Activated naive CD8-positive, alpha-beta T cell treated with anti-CD3 and anti-CD28 coated beads for 36 hours (primary cell): ENCODE results near the gene MYO1A. TPM values are rescaled to one million over a fixed set of nuclear protein-coding genes. Genes with fewer than 3 reads are reported as not detected.
"Not testable (repeated sequence)": the region's sequence is repeated elsewhere in the genome, so short reads cannot be mapped to it uniquely, and the experiment has no call there.

ENCODE experiments used
- DNase-seq: peaks from one replicate; pipeline ENCODE4 v3.0.0; 2021
- H3K27ac Mint-ChIP-seq: one replicate; pipeline ENCODE4 v1.8.0; 2022; ENCODE audit warnings: mild to moderate bottlenecking, moderate library complexity, mixed read lengths
- H3K27me3 Mint-ChIP-seq: one replicate; pipeline ENCODE4 v1.8.0; 2022; ENCODE audit warnings: mild to moderate bottlenecking, mixed read lengths
- H3K36me3 Mint-ChIP-seq: one replicate; pipeline ENCODE4 v1.8.0; 2021; ENCODE audit warnings: mild to moderate bottlenecking, mixed read lengths
- H3K4me1 Mint-ChIP-seq: one replicate; pipeline ENCODE4 v1.8.0; 2021; ENCODE audit warnings: mixed read lengths
- H3K4me3 Mint-ChIP-seq: one replicate; pipeline ENCODE4 v1.8.0; 2022; ENCODE audit warnings: mild to moderate bottlenecking, moderate library complexity, mixed read lengths
- H3K9me3 Mint-ChIP-seq: one replicate; pipeline ENCODE4 v1.8.0; 2022; ENCODE audit warnings: mixed read lengths
- total RNA-seq, 2 experiments: library from RNA; stranded (reverse); gene quantifications; one replicate each; pipeline ENCODE4 v1.2.3, GENCODE V29; 2021

MYO1A gene
- total RNA-seq, 2 experiments from 2014 or later, result 1.3 to 1.4 TPM

DNA sequence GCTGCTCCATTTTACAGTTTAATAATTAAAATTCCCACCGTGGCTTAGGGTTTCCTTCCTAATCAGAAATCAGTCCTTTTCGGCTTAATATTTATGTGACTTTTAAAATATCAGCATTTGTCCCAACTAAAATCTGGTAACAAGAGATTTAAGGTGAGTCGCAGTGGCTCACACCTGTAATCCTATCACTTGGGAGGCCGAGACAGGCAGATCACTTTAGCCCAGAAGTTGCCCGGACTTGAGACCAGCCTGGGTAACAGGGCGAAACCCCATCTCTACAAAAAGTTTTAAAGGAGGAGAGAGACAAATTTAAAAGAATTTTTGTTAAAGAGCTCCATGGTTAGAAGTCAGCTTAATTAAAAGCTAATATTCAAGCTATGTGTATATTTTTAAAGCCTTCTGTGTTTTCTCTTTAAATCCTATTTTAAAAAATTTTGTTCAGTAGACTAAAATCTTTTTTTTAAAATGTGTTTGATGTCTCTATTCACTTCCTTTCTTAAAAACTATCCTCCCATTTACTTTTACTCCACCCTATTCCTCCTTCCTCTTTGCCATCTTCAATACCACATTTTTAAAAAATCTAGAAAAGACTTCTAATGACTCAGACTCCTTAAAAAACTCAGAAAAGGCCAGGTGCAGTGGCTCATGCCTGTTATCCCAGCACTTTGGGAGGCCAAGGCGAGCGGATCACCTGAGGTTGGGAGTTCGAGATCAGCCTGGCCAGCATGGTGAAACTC lies 29.8 kb downstream of the MYO1A start:
- Mint-ChIP-seq H3K9me3 (no peaks in the 10 kb centered on the region), H3K4me1 (peaks cover 12% of the 10 kb centered on the region), H3K4me3 (no peak overlapping the region), H3K27me3 (no peaks in the 10 kb centered on the region), H3K27ac (no peak overlapping the region), H3K36me3 (no peaks in the 10 kb centered on the region)
- DNase-seq, result no peak

DNA sequence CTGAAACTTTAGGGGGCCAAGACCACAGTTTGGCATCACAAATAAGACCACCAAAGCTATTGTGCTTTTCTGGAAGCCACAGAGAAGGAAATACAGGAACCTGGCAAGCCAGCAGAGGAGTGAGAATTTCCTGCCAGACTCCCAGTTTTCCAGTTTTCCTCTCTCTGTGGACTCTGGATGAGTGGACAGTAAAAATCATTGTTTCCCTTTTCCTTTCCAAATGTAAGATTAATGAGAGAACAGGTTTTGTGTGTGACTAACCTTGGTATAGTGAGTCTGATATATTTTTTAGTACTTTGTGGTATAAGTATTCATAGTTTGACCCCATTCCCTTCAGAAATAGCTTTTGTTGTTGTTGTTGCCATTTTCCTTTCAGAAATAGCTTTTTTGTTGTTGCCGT lies 31.0 kb downstream of the MYO1A start:
- H3K4me1 Mint-ChIP-seq, result peaks cover 12% of the 10 kb centered on the region
- no peak overlapping the region for H3K27ac Mint-ChIP-seq
- H3K4me3 Mint-ChIP-seq, result no peak overlapping the region
- H3K27me3 Mint-ChIP-seq, result peaks cover 2% of the 10 kb centered on the region
- H3K9me3 Mint-ChIP-seq, result no peaks in the 10 kb centered on the region
- no peak for DNase-seq
- no peaks in the 10 kb centered on the region for H3K36me3 Mint-ChIP-seq

DNA sequence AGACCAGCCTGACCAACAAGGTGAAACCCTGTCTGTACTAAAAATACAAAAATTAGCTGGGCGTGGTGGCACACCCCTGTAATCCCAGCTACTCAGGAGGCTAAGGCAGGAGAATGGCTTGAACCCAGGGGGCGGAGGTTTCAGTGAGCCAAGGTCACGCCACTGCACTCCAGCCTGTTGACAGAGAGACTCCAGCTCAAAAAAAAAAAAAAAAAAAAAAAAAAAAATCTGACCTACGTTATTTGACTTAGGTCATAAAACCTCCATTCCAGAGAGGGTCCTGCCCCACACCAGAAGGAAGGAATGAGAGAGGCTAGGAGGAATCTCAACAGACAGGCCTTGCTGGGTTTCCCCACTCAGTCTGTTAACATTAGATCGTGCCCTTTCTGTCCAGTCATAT lies 31.6 kb downstream of the MYO1A start:
- H3K4me1 Mint-ChIP-seq, result peaks cover 12% of the 10 kb centered on the region
- H3K9me3 Mint-ChIP-seq, H3K4me3 Mint-ChIP-seq, H3K36me3 Mint-ChIP-seq, DNase-seq, H3K27me3 Mint-ChIP-seq, H3K27ac Mint-ChIP-seq: not testable (repeated sequence)

DNA sequence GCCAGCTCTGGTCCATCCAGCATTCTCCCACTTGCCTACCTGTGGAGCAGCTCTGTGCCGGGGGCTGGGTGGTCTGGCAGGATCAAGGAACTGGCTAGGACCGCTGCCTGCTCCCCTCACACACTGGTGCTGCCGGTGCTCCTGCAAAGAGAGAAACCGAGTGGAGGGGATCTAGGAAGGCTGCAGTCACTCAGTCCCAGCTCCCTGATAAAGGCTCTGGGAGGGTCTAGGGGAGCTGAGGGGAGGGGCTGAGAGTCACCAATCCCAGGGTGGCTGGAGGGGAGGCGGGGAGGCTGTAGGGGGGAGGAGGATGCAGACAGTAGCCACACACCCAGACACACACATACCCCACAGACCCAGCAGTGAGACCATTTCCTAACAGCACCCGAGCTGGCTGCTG lies 33.6 kb downstream of the MYO1A start, which contains the start of gene TAC3:
Gene TAC3, minus strand, starts transcription at position 182 of the 400 bp plus-strand sequence. CDS start 732 bp downstream, outside the sequence.
- Mint-ChIP-seq H3K27ac (no peak within 1 kb of the TSS), H3K36me3 (no peaks in the 10 kb centered on the region), H3K4me3 (no peak within 1 kb of the TSS), H3K4me1 (peaks cover 28% of the 10 kb centered on the region), H3K9me3 (no peaks in the 10 kb centered on the region), H3K27me3 (peaks cover 4% of the 10 kb centered on the region)
- no peak for DNase-seq

DNA sequence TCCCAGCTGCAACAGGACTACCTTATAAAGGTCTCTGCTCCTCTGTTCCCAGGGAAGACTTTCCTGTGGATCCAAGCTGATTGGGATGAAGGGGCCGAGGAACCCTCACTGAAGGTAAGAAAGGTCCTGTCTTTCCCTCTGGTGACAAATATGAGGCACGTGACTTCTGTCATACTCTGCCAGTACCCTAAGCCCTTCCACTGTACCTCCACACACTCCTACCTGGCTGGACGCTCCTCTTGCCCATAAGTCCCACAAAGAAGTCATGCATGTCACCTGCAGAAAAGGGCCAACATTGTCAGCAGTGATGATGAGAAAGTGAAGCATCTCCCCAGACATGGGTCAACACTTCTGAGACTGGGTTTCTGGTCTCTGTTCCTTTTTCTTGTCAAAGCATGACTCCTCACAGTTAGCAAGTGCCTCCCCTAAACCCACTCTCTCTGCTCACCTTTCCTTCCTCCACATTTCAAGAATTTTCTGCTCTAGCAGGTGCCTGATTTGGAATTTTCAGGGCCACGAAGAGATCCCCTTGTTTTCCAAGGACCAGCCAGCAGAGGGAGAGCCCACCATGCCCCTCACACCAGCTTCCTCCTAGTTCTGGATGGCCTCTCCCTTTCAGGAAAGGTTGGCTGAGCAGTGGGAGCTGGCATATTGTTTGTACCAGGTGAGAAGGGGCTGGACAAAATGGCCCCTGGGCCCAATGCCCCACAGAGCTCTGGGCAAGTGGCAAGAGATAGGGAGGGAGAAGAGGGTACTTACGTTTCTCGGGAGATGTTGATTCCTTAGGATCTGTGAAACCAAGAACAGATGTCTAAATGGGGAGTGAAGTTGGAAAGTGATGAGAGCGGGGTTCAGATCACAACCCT lies 37.1 kb downstream of the MYO1A start:
- no peaks in the 10 kb centered on the region for H3K36me3 Mint-ChIP-seq
- no peaks in the 10 kb centered on the region for H3K9me3 Mint-ChIP-seq
- no peak for DNase-seq
- no peak overlapping the region for H3K27ac Mint-ChIP-seq
- peaks cover 4% of the 10 kb centered on the region for H3K27me3 Mint-ChIP-seq
- H3K4me3 Mint-ChIP-seq, result no peak overlapping the region
- H3K4me1 Mint-ChIP-seq, result peaks cover 31% of the 10 kb centered on the region

DNA sequence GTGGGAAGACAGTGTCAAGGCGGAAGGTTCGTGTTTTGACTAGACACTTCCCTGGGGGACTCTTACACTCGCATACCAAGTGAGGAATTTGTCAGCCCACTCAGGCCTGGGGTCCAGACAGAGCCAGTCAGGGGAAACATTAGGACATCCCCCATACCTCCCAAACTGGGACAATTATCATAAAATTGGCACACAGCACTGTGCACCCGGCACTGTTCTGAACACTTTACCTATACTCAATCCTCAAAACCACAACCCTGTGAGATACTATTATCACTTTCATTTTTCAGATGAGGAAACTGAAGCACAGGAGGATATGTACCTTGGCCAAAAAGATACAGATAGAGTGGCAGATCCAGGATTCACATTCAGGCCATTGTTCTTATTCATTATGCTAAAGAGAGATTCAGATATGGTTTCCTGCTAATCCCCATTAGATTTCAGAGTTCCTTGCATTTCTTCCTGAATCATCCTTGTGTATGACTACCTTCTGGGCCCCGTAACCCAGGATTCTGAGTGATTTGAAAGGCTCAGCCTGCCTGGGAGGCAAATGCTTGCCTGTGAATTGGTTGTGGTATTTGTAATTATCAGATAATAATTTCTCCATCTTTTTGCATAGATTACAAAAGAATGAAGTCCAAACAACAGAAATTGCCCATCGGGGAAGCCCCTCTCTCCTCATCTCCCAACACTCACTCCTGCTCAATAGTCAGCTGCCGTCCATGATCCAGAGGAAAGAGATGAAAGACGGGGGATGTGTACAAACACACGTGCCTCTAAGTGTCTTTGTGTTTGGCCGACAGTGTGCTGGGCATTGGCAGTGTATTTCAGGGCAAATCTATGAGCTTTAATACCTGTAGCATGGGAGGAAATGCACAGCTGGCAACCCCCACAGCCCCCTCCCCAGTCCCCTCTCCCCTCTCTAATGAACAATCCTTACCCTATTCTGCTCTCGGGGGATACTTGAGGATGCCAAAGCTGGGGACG lies 38.2 kb downstream of the MYO1A start:
- Mint-ChIP-seq H3K27me3 (peaks cover 4% of the 10 kb centered on the region), H3K27ac (peak overlapping the region; percentile 46), H3K4me3 (no peak overlapping the region), H3K9me3 (no peaks in the 10 kb centered on the region), H3K36me3 (no peaks in the 10 kb centered on the region), H3K4me1 (peaks cover 40% of the 10 kb centered on the region)
- no peak for DNase-seq

DNA sequence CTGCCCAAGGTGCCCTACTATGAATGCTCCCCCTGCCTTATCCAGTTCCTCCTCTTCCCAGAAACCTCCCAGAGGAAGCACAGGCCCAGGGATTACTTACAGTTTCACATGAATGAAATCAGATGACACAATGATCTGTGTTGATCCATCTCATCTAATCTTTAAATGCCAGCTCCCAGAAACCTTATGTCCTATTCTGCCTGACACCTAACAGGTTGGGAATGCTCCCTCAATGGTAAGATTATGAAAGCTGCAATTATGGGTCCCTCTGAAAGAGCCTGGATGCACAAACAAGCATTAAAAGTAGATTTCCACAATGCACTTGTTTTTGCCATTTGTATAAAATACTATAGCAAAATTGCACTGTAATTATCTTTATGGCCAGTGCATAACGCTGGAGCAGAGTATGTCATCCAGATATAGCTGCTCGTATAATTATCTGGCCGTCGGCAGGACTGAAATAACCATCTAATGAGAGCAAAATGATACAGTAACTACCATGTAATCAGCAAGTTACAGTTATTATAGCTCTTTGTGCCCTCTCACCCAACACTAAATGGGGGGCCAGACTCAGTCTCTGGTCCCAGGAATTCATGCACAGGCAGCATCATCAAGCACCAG lies 39.2 kb downstream of the MYO1A start:
- H3K9me3 Mint-ChIP-seq, result no peaks in the 10 kb centered on the region
- H3K4me3 Mint-ChIP-seq, result no peak overlapping the region
- H3K27ac Mint-ChIP-seq, result no peak overlapping the region
- DNase-seq, result no peak
- H3K27me3 Mint-ChIP-seq, result peaks cover 4% of the 10 kb centered on the region
- H3K4me1 Mint-ChIP-seq, result peaks cover 42% of the 10 kb centered on the region
- no peaks in the 10 kb centered on the region for H3K36me3 Mint-ChIP-seq

DNA sequence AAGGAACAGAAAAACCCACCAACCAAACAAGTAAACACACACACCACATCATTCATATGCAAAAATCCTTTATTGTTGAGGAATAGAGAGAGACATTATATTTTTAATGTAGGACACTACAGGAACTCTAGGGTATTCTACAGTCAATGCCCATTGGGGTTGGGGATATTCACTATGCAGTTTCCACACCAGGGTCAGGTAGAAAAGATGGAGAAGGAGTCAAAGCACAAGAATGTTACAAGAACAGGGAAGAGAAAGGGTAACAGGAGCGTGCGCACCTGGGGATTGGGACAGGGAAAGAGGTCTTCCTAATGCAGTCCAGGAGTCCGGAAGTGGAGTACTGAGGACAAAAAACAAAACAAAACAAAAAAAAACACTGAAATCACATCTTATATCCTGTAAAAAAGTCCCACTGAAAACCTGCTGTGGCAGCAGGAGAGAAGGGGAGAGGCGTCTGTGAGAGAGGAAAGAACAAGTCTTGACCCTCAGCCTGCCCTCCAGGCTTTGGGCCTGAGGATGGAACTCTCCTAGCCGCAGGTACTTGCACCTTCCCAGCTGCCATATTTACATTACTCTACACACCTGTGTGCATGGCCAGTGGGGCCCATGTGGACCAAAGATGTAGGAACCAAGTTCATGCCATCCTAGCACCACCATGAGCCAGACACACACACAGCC lies 39.8 kb downstream of the MYO1A start:
- Mint-ChIP-seq H3K27ac (no peak overlapping the region), H3K27me3 (peaks cover 4% of the 10 kb centered on the region), H3K4me1 (peaks cover 45% of the 10 kb centered on the region), H3K36me3 (no peaks in the 10 kb centered on the region), H3K9me3 (no peaks in the 10 kb centered on the region), H3K4me3 (no peak overlapping the region)
- no peak for DNase-seq

DNA sequence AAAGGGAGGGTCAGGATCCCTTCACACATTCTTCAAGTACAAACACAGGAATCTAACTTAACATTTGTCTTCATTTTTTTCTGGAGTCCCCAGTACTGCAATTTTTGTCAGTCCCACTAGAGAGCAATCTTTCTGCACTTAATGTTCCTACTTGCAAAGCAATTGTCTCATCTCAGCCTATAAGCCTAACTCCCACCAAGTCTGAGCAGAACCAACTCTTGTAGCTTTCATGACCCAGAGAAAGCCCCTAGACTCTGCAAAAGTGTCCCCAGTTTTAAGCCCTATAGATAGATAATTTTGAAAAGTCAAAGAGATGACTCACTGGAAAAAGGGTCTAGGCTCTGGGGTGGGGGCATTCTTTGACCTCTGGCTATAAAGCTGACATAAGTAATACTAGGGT lies 41.8 kb downstream of the MYO1A start:
- peaks cover 47% of the 10 kb centered on the region for H3K4me1 Mint-ChIP-seq
- no peak overlapping the region for H3K4me3 Mint-ChIP-seq
- DNase-seq, result no peak

DNA sequence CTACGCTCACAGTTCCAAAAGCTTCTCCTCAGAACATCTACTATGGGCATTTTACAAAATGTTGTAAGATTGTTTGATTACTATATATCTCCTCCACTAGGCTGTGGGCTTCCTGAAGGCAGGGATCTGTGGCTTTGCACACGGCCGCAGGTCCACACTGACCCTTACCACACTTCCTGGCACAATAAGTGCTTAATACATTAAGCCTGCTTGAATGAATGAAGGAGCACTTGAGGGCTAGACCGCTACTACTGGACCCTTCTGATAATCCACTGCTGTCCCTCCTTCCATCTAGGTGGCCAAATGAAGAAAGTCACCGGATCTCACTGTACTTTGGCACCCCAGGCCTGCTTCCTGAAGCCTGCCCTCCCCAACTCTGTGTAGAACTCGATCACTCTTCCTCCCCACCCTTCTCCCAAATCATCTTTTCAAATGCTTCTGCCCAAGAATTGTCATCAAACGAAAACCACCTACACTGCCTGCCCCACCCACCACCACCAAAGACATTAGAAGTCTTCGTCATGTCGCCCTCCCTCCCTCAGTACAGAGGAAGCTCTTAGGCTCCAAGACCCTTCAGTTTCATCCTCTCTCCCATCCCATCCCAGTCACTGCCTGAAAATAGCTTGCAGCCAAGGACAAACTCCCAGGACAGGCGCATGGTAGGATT lies 43.0 kb downstream of the MYO1A start:
- no peaks in the 10 kb centered on the region for H3K27me3 Mint-ChIP-seq

More for the DNA sequence above, 41.8 kb downstream of the MYO1A start:
- Mint-ChIP-seq H3K27me3 (no peaks in the 10 kb centered on the region), H3K9me3 (no peaks in the 10 kb centered on the region), H3K36me3 (peaks cover 8% of the 10 kb centered on the region), H3K27ac (peak overlapping the region; percentile 71)

DNA sequence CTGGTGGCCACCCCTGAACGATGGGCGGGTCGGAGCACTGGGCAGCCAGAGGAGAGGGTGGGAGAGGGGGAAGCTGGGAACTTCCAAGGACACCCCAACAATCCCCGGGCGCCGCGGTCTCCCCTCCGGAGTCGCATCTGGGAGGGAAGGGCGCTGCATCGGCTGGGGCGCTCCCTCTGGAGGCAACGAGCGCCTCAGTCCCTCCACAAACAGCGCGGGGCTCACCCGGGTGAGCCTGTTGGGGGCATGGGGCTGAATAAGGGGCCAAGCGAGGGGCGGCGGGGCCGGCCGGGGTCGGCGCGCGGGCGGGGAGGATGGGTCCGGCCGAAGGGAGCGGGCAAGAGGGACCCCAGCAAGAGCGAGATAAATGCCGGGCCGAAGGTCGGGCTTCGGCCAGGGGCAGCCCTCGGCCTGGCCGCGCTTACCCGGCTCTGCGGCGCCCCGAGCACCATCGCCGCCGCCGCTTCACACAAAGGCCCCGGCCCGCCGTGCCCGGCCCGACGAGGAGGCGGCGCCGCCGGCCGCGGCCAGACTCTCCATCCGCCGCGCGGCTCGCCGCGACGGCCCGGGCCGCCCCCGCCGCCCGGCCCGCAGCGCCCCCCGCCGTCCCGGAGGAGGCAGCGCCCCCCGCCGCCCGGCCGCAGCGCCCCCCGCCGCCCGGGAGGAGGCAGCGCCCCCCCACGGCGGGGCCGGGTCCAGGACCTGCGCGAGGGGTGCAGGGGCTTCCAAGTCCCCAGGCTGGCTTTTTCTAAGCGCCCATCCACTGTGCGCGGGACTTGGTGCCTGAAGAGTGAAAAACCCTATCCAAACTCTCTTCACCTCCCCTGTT lies 43.7 kb downstream of the MYO1A start, which contains the start of gene ZBTB39:
Gene ZBTB39, minus strand, starts transcription at position 567 of the 829 bp plus-strand sequence. CDS start 1,629 bp downstream, outside the sequence.
- Mint-ChIP-seq H3K27me3 (no peaks in the 10 kb centered on the region), H3K36me3 (peaks cover 10% of the 10 kb centered on the region), H3K4me3 (peak within 1 kb of the TSS; percentile 88), H3K9me3 (no peaks in the 10 kb centered on the region), H3K4me1 (peaks cover 38% of the 10 kb centered on the region), H3K27ac (peak within 1 kb of the TSS; percentile 72)
- peak; percentile 83 for DNase-seq

More for the DNA sequence above, 43.0 kb downstream of the MYO1A start:
- peak overlapping the region; percentile 82 for H3K4me3 Mint-ChIP-seq
- peaks cover 39% of the 10 kb centered on the region for H3K4me1 Mint-ChIP-seq
- no peak for DNase-seq
- H3K9me3 Mint-ChIP-seq, result no peaks in the 10 kb centered on the region
- peak overlapping the region; percentile 71 for H3K27ac Mint-ChIP-seq
- H3K36me3 Mint-ChIP-seq, result peaks cover 10% of the 10 kb centered on the region

DNA sequence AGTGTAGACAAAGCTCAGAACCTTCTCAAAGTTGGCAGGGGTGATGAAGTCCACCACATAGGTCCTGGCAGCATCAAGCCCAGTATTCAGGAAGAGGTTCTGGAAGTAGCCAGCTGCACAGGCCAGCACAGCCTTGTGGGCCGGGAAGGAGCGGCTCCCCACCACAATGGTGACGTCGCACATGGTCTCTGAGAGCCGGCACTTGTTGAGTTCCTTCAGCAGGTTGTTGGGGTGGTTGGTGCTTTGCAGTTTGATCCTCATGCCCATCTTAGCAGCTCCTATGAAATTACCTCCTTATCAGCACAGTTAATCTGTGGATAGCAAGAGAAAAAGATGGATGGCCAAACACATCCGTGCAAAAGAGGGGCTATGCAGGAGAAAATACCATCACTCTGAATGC lies 45.3 kb downstream of the MYO1A start:
- Mint-ChIP-seq H3K9me3 (no peaks in the 10 kb centered on the region), H3K4me3 (no peak overlapping the region), H3K36me3 (peaks cover 12% of the 10 kb centered on the region), H3K27me3 (no peaks in the 10 kb centered on the region), H3K4me1 (peaks cover 50% of the 10 kb centered on the region), H3K27ac (no peak overlapping the region)
- no peak for DNase-seq

DNA sequence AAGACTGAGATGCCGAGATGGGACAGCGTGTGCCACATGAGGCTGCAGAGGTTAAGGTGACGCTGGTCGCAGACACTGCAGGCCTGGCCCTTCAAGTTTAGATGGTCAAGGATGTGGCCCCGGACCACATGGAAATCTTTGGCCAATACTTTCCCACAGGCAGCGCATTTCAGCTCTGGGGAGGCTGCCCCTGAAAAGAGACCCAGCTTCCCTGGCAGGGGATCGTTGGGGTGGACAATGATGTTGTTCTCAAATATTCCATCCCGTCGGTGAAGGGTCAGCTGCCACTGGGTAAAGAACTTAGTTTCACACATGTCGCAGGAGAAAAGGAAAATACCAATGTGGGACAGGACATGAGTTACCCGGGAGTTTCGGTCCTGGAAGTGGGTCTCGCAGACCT lies 46.5 kb downstream of the MYO1A start:
- Mint-ChIP-seq H3K4me3 (no peak overlapping the region), H3K4me1 (peaks cover 55% of the 10 kb centered on the region), H3K27ac (no peak overlapping the region), H3K36me3 (peaks cover 16% of the 10 kb centered on the region), H3K9me3 (no peaks in the 10 kb centered on the region), H3K27me3 (no peaks in the 10 kb centered on the region)
- no peak for DNase-seq
